ENCODE measurements around the gene ZIC2.

ZIC2 gene

DNA sequence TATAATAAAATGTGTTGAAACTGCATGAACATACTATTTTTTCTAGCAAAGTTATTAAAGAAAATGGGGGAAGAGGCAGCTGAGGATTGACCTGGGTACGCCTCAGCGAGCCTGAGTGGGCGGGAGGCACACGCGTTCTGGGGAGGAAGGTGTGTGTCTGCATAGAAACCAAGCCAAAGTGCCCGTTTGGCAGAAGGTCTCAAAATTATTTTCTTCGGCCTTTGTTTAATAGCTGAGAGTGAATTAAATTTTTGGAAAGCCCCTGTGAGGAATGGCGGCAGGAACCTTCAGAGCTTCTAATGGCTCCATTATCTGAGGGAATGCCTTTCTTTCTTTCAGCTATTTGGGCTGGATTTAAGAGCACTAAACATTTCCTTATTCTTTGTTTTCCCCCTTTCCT is 5.2 kb downstream of the ZIC2 start:
- no peak for DNase-seq (ENCODE audit: low spot score)

- no peak for DNase-seq (ENCODE audit: low spot score)
Measured at GRCh38 chr13:99987154-99988019, 5.8 kb downstream of the ZIC2 start.

DNA sequence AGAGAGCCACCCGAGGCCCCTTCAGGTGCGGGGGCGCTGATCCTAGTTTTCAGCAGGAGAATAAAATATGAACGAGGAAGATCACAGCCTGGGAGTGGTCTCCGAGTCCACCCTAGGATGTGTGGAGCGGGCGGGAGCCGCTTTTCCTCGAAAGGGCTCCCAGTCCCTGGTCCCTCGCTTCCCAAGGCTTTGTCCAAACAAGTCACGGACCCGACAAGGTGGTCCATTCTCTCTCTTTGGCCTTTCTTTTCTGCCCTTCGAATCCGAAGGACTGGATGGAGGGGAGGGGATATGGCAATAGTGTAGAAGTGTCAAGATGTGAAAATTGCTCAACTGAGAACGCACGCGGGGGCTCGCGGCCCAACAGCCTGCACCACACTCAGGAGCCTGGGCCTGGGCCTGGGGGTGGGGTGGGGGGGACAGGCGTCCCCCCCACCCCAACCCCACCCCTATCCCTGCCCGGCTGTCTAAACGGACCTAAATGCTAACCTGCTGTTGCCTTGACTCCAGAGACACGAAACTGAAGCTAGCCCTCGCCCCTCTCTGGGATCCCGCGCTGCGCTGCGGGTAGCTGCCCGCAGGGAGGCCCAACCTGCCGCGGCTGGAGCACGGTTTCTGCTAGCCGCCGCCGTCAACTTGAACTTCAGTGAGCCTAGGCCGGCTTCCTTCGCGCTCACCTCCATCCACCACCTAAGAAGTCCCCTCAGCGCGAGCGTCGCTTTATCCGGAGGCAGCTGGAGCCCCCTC is 7.1 kb downstream of the ZIC2 start:
- no peak for DNase-seq (ENCODE audit: low spot score)

DNA sequence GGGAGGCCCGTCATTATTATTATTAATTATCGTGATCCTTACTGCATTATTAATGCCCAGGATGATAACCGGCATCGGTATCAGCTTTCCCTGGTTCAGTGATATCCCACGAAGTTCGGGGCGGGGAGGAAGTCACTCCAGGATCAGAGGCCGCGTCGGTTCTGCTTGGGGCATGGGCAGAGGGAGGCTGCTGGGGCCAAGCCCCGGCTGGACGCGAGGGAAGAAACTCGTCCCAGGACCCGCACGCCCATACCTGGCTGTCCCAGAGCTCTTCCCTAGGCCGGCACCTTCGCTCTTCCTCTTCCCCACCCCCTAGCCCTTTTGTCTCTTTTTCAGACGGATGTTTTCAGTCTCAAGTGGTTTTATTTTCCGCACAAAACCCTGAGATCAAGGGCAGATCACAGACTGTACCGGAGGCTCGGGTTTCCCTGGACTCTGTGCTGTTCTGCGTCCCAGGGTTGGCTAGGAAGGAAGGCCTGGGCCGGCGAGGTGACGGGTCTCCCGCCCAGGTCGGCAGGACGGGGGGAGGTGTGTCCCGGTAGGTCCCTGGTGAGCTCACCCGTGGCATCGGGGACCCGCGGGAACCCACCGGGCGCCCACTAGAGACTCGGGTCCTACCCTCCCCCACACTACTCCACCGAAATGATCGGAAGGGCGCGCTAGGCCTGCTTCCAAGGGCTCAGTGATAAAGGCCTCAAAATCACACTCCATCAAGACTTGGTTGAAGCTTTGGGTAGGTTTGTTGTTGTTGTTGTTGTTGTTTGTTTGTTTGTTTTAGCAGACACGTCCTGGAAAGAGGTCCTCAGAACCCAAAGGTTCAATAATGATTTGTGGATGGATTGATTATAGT is 7.9 kb downstream of the ZIC2 start:
- no peak for DNase-seq (ENCODE audit: low spot score)

GRCh38 chr13:99990126-99990977 is 8.8 kb downstream of the ZIC2 start:
- DNase-seq (ENCODE audit: low spot score) = no peak

GRCh38 chr13:99991013-99991827 is 9.6 kb downstream of the ZIC2 start:
- DNase-seq (ENCODE audit: low spot score) = no peak

DNA sequence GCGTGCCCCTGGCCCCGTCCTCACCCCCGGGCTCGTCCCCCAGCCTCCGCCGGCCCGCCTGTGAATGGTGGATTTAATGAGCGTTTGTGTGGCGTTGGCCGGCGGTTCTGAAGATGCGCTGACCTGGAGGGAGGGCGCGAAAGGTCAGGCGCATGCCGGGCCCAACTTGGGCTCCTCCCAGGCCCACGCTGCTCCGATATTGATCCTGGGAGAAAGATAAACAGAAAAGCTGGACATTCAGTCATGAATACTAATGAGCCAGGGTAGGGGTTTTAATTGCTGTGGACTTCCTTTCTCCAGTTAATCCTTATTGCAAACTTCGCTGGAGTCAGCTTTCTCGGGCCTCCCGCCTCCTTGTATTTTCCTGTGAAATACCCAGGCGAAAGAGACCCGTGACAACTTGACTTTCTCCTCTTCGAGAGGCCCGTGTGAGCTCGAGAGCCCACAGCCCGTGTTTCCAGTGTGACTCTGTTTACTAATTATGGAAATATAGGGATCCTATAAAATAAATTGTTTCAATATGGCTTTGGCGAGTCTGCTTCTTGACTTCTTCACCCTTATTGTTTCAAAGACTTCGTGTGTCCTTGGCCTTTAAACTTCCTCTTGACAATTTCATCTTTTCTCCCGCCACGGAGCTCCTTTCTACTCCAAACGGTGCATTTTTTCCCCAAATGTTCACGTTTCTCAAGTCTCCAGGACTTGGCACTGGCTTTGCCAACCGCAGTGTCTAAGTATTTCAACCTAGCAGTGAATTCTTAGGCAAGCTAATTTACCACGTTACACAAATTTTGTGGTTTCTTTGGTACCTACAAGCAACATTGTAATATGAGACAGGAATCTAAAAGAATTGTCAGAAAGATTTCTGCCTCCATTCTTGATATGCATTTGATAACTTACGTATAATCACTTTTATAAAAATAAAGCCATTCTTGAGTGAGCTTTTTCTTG is 10.5 kb downstream of the ZIC2 start:
- DNase-seq (ENCODE audit: low spot score) = no peak

- no peak for DNase-seq (ENCODE audit: low spot score)
Measured at GRCh38 chr13:99992949-99993351, 11.4 kb downstream of the ZIC2 start.

DNA sequence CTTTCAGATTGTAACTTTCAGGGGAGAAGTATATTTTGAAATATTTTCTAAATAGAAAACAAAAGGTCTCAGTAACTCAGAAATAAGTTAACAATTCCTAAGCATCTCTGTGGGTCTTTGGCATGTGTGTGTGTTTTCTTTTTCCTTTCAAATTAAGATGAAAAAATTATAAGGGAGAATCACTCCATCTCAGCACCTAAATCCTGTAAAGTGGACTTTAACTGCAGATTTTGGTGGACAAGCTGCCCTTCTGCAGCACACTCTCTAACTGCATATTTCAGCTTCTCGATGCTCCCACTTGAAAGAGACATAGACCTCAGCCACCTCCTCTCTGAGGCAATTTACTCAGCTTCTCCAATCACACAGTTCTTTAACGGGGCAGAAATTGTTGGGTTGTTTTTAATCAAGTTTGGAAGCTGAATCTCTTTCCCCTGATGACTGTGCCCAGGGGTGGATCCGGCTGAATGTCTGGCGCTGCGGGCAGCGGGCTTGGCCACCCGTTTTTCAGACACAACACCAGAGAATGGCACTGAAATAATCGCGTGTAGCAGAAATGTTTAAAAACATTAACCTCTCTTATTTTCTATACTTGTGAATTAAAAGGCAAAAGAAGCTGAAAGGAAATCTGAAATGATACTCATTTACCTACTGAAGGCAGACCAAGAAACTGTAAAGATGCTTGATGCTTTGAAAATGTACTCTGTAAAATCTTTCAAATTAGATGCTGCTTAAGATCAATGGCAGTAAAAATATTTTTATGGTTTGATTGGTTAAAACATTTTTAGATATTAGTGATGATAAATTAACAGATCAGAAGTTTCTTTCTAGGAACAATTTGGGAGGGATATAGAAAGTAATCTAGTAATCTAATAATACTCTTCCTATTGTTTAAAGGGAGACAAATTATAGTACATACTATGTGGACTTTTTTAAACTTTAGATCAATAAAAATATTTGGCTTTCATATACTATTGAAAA is 12.4 kb downstream of the ZIC2 start:
- no peak for DNase-seq (ENCODE audit: low spot score)

DNA sequence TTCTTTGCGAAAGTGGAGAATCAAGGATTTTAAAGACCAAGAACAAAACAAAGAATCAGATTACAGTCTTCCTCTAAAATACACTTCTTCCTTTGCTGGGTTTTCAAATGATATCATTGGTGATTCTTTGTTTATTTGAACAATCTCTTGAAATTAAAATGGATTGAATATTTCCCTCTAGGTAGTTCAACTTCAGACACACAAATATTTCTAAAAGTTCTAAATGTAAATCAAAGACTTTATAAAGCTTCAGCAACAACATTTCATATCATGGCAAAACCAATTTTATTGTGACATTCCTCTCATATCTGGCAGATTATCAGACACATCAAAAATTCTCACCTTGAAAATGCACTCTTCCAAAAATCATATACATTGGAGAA is 13.0 kb downstream of the ZIC2 start:
- DNase-seq (ENCODE audit: low spot score) = no peak

DNA sequence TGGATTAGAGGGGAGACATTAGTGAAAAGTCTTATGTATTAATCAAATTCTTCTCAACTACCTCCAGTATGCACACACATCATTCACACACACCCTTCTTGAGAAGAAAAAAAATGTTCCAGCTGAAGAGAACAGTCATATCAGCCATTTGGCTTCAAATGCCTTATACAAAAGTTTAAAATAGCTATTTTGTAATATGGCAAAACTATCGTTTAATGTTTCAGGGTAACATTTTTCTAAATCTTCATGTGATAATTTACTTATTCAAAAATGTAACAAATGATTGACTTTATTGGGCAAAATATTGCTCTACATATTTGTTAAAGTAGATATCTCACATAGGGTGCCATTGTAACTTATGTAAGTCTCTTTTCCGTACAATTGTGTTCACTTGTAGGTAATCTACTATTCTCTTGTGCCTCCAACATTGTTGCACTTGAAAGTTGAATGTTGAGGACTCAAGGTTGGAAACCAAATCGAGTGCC is 13.6 kb downstream of the ZIC2 start:
- DNase-seq (ENCODE audit: low spot score) = no peak

- no peak for DNase-seq (ENCODE audit: low spot score)
Measured at GRCh38 chr13:99995589-99996380, 14.2 kb downstream of the ZIC2 start.

DNA sequence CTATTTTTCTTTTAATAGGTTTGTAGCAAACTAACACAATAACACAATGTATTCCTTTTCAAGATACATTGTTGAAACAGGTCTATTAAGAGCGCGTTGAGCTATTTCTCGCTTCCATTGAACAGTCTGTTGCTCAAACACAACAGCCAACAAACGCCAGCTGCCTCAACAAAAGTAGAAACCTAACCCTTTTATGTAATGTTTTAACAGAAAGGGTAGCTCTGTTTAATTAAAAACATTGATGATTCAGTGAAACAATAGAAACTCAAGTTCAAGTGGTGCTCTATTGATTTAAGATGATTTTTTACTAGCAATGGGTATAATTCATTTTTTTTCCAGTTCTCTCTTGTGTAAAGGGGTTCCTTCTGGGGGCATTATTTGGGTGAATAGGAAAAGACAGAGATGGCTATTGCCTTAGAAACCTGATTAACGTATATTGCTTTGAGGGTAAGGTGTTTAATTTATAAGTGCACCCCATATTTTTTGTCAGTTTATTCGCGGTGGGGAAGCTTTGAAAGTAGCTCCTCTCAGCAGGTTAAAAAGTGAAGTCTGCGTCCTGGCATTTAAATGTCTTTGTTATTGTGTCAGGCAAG is 14.9 kb downstream of the ZIC2 start:
- DNase-seq (ENCODE audit: low spot score) = no peak

- no peak for DNase-seq (ENCODE audit: low spot score)
Measured at GRCh38 chr13:99997702-99998214, 16.2 kb downstream of the ZIC2 start.

DNA sequence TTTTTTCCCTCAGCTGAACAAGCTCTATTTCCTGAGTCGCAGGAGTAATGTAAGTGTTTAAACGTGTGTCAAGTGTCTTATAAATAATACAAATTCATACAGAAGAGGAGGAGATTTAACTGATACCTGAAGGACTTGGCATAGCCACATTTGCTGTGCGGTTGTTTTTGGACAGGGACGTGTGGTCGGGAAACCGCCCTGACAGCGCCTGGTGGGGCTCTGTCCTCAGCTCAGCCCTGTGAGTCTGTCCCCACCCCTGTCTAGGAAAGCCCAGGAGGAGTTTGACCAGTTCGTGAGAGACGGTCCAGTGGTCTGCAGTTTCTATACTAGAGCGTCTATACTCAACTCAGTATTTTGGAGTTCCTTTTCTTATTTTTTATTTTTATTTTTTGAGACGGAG is 16.7 kb downstream of the ZIC2 start:
- DNase-seq (ENCODE audit: low spot score) = no peak

GRCh38 chr13:100014621-100015020 is 33.0 kb downstream of the ZIC2 start:
- no peak for DNase-seq (ENCODE audit: low spot score)

All from COLO829 (cell line).